ENCODE measurements around the gene SMARCC1. TPM values are rescaled to one million over a fixed set of nuclear protein-coding genes. Genes with fewer than 3 reads are reported as not detected.

SMARCC1 gene
- total RNA-seq, 1 experiment from 2014 or later = 84.2 TPM

GRCh38 chr3:47568901-47569300, 212.8 kb downstream of the SMARCC1 start:
- Histone ChIP-seq H3K36me3 (ENCODE audit: control insufficient read depth, insufficient read depth, low read length) (no peaks in the 10 kb centered on the region), H3K4me1 (ENCODE audit: control insufficient read depth, insufficient read depth, low read length) (no peaks in the 10 kb centered on the region), H3K9me3 (ENCODE audit: control insufficient read depth, insufficient read depth, low read depth, low read length) (no peaks in the 10 kb centered on the region), H3K27me3 (ENCODE audit: control insufficient read depth, insufficient read depth, low read length) (no peaks in the 10 kb centered on the region), H3K27ac (ENCODE audit: low read length) (no peak overlapping the region), H3K4me3 (ENCODE audit: low read depth in 2 of 2, low read length in 2 of 2) (no peak overlapping the region)
- DNase-seq (ENCODE audit: low read depth, low spot score) (no peak), ATAC-seq (no peak)
- POLR2A ChIA-PET = no interaction called here
- in situ Hi-C loops (cut with HindIII; ENCODE audit: low pct_unique_long_range_greater_than_20kb, low sequenced_read_pairs) (no loop called here), intact Hi-C loops (cut with micrococcal nuclease; ENCODE audit: unreplicated experiment) (no loop called here)
- no TSS peak for BruUV-seq (replicated peaks)
- no peak for TF ChIP-seq CTCF (IDR thresholded peaks at IDR 0.05)
- no peak for TF ChIP-seq POLR2AphosphoS5 (IDR thresholded peaks at IDR 0.05; ENCODE audit: low read depth, low read length)
- TF ChIP-seq SIN3A (IDR thresholded peaks at IDR 0.05; ENCODE audit: borderline replicate concordance, insufficient read depth, low read depth, low read length) = no peak
- TF ChIP-seq REST (IDR thresholded peaks at IDR 0.05; ENCODE audit: insufficient read depth in 1 of 2, low read depth in 2 of 2, low read length in 1 of 2) = no peak
- no peak for TF ChIP-seq TCF7L2 (IDR thresholded peaks at IDR 0.05; ENCODE audit: low read depth, low read length)
- CTCF ChIA-PET = no interaction called here

- Histone ChIP-seq H3K36me3 (ENCODE audit: control insufficient read depth, insufficient read depth, low read length) (no peaks in the 10 kb centered on the region), H3K9me3 (ENCODE audit: control insufficient read depth, insufficient read depth, low read depth, low read length) (no peaks in the 10 kb centered on the region), H3K4me3 (ENCODE audit: low read depth in 2 of 2, low read length in 2 of 2) (no peak overlapping the region), H3K27ac (ENCODE audit: low read length) (no peak overlapping the region), H3K4me1 (ENCODE audit: control insufficient read depth, insufficient read depth, low read length) (no peaks in the 10 kb centered on the region), H3K27me3 (ENCODE audit: control insufficient read depth, insufficient read depth, low read length) (no peaks in the 10 kb centered on the region)
- ChIA-PET CTCF (no interaction called here), POLR2A (no interaction called here)
- BruUV-seq (replicated peaks) = no TSS peak
- in situ Hi-C loops (cut with HindIII; ENCODE audit: low pct_unique_long_range_greater_than_20kb, low sequenced_read_pairs) = no loop called here
- no peak for TF ChIP-seq POLR2AphosphoS5 (IDR thresholded peaks at IDR 0.05; ENCODE audit: low read depth, low read length)
- no peak for TF ChIP-seq TCF7L2 (IDR thresholded peaks at IDR 0.05; ENCODE audit: low read depth, low read length)
- TF ChIP-seq REST (IDR thresholded peaks at IDR 0.05; ENCODE audit: insufficient read depth in 1 of 2, low read depth in 2 of 2, low read length in 1 of 2) = no peak
- no peak for TF ChIP-seq CTCF (IDR thresholded peaks at IDR 0.05)
- no peak for TF ChIP-seq SIN3A (IDR thresholded peaks at IDR 0.05; ENCODE audit: borderline replicate concordance, insufficient read depth, low read depth, low read length)
- ATAC-seq (no peak), DNase-seq (ENCODE audit: low read depth, low spot score) (no peak)
- intact Hi-C loops (cut with micrococcal nuclease; ENCODE audit: unreplicated experiment) = no loop called here
Measured at GRCh38 chr3:47567149-47567548, 214.5 kb downstream of the SMARCC1 start.

All from Panc1 (cell line).